NCI-H69 (cell line): Measurements from ENCODE around the gene LSM10.

Source experiments
- DNase-seq: peaks from one replicate; lab custom pipeline; 2025; lab: John Stamatoyannopoulos, UW

Gene LSM10

GRCh38 chr1:36397378-36398230 is at the start of gene LSM10:
Gene LSM10 (minus strand): TSS chr1:36397908. CDS start chr1:36394129, 3,779 bp downstream.
- DNase-seq: peak; percentile 92

GRCh38 chr1:36447450-36447849 is 49.7 kb upstream of the LSM10 start:
- DNase-seq: no peak

DNA sequence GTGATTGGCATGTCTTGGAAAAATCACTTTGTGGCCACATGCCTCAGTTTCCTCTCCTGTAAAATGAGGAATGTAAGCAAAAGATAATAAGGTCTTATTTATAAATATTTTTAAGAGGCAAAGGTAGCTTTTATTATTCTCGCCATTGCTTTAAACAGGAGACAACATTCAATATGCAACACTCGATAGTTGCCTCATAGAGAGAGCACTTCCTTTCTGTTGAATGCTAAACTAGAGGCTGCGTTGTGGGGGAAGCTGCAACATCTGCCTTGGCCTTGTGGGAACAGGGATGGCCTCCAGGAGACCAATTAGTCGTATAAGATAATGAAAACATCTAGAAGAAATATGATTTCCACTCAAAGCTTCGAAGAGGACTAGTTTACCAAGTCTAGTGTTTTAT is 49.0 kb upstream of the LSM10 start:
- DNase-seq: peak; percentile 18

DNA sequence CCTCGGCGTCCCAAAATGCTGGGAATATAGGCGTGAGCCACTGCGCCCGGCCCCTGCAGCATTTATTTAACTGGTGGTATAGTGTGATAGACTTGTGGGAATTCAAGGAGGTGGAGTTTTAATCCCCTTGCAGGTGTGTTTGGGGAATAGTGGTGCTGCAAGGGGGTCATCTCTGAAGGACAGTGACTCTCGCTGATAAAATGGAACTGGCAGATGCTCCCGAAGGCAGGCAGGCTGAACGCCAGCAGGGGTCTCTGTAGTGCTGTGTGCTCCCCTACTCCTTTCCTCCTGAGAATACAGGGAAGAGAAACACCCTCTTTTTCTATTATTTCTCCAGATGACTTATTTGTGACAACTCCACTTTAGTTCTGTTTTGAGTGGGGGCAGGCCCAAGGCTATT is 48.6 kb upstream of the LSM10 start:
- peak; percentile 55 for DNase-seq

DNA sequence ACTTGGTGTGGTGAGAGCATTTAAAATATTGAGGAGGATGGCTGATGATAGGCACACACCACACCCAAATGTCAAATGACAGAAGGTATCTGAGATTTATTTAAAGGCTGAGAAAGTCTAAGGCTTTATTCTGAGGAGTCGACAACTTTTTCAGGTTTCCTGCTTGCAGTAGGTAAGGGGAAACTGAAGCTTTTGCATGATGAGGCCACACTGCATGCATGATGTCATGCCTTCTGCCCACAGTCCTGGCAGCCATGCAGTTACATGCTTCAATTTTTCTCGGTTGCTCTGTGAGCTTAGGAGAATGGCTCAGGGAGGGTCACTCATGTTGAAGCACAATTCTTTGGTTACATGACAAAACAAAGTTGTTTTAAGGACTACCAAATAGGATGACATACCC is 45.6 kb upstream of the LSM10 start:
- DNase-seq: no peak

DNA sequence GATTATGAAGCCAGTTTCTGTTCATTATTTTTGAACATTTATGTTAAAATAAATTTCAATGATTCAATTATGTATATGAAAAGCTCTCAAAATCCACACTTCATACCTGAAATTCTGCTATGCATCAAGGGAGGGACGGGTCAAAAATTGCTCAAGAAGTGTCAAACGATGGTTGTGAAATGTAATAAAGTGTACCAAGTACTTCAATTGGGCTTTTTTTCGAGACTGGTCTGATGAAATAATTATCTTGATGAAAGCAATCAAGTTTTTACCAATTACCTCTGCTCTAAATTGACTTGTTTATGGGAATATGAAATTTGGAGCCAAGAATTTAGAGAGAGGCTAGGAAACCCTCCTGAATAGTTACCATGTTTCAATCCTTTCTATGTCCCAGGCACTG is 44.6 kb upstream of the LSM10 start:
- DNase-seq: no peak

DNA sequence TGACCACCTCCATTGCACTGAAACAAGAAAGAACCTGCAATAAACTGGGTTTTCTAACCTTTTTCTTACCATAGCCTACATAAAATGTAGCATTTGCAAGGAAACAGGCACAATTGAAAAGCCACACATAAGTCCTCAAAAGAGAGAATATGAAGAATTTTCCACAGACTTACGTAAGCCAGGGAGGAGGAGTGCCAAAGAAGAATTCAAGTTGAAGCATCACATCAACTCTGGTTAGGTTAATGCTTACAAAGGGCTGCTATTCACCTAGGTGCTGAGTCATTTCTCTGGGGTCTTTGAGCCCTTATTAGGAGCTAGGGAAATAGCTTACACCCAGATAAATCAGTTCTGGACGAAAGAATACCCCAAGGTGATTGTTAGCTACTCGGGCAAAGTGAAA is 42.9 kb upstream of the LSM10 start:
- no peak for DNase-seq

GRCh38 chr1:36440044-36440443 is 42.3 kb upstream of the LSM10 start:
- DNase-seq: no peak

DNA sequence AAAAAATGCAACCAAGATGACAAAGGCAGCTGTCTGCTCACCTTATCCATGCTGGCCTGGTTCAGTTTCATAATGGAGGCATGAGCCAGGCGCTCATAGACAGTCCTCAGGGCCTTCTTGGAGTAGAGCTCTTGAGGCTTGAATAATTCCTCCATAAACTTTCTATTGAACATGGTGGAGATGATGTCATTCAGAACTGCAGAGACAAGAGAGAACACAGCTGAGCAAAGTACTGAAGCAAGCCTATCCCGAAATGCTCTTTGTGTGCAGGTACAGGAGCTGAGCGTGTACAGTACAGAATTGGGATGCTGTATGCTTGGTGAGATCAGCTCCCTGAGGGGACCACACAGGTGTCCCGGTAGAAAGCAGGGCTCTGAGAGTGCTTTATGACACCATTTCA is 41.0 kb upstream of the LSM10 start:
- DNase-seq: no peak

GRCh38 chr1:36436821-36437220 is 39.1 kb upstream of the LSM10 start:
- no peak for DNase-seq

- DNase-seq: no peak
Observed at GRCh38 chr1:36433102-36433501, 35.4 kb upstream of the LSM10 start.

DNA sequence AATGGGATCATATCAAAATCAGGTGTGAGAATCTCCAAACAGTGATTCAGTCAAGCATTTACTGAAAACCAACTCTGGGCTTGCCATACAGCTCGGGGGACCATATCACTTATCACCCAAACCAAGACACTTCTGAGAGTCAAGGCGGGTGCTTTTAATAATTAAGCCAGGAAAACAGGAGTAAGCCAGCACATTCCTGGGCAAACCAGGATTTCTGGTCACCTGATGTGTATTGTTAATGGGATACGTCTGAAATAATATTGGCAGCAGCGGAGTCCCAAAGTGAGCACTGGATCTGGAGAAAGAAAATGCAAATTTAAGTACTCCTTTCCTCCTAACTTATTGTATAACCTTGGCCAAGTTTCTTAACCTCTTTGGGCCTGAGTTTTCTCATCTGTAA is 34.9 kb upstream of the LSM10 start:
- no peak for DNase-seq

GRCh38 chr1:36425791-36426190 is 28.1 kb upstream of the LSM10 start:
- no peak for DNase-seq

DNA sequence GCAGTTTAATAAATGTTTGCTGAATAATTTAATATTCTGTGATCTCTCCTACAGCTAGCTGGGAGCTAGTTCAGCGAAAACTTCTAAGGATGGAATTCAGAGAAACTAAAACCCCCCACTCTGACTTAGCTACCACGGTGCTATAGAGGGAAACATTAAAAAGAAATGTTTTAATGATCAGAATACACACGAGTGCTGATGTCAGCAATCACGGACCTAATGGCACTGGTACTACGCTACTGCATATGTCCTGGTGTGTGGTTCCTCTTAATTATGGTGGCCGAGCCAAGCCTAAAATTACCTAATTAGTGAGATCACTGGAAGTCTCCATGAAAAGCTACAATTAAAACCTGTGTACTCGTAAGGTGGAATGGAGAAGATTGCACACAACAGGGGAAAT is 23.9 kb upstream of the LSM10 start:
- peak; percentile 72 for DNase-seq

GRCh38 chr1:36420836-36421317 is 23.2 kb upstream of the LSM10 start:
- DNase-seq: peak; percentile 75

DNA sequence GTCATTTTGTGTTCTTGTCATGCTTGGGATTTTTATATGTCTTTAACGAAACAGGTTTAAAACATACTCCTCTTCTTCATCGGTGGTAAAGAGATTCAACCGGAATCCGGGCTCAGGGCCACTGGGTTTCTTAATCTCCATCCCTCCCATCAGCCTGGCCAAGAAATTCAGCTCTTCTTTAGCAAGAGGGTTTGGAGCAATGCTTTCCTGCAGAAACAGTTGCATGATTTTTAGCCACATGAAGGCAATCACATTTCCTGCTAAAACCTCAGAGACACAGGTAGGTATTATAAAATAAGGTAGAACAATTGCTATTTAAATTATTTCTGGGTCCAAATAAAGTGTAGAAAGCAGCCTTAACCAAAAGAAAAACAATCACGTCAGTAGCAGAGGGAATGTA is 22.7 kb upstream of the LSM10 start:
- no peak for DNase-seq

- no peak for DNase-seq
Observed at GRCh38 chr1:36419569-36419968, 21.9 kb upstream of the LSM10 start.

DNA sequence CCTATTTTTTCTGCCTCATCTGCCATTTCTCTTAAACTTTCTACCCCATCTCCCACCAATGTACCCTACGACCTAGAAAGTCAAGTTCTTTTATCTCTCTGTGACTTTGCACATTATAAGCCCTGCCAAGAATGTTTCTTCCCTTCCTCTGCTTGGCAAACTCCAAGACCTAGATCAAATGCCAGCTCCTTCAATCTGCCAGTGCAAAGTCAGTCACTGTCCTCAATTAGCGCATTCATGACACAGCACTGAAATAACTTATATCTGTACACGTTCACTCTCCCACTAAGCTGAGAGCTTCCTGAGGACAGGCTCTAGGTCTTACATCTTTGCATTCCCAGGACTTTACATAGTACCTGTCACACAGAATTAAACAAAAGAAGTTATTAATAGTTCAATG is 21.4 kb upstream of the LSM10 start:
- DNase-seq: no peak

DNA sequence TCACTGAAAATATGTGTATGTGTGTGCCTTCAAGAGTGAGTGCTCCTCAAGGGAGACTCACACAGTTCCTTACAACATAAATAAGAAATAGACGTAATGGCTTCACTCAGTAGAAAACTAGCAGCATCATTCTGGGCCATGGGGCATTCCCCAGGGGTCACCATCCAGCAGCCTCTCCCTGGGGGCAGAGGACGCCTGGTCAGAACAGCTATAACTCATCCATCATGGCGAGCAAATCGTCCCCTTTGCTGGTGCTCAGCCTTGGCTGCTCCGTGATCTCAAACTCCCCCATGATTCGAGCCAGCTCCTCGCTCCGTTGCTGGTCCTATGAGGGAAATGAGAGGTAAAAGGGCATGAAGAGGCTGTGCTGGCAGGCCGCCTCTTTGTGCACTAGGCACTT is 20.2 kb upstream of the LSM10 start:
- no peak for DNase-seq

GRCh38 chr1:36415661-36416326 is 18.1 kb upstream of the LSM10 start:
- DNase-seq: no peak

DNA sequence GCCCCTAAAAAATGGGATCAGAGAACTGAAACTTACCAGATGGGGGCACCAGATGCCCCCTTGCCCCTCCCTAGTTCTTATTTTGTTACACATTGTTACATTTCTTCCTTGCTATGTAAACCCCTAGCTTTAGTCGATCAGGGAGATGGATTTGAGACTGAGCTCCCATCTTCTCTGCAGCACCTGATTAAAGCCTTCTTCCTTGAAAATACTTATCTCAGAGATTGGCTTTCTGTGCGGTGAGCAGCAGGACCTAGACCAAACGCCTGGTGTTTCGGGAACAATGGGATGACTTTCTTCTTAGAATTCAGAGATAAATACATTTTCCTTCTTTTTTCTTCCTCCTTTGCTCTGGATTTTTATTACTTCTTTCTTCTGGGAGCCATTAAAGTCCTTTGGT is 16.7 kb upstream of the LSM10 start:
- no peak for DNase-seq

DNA sequence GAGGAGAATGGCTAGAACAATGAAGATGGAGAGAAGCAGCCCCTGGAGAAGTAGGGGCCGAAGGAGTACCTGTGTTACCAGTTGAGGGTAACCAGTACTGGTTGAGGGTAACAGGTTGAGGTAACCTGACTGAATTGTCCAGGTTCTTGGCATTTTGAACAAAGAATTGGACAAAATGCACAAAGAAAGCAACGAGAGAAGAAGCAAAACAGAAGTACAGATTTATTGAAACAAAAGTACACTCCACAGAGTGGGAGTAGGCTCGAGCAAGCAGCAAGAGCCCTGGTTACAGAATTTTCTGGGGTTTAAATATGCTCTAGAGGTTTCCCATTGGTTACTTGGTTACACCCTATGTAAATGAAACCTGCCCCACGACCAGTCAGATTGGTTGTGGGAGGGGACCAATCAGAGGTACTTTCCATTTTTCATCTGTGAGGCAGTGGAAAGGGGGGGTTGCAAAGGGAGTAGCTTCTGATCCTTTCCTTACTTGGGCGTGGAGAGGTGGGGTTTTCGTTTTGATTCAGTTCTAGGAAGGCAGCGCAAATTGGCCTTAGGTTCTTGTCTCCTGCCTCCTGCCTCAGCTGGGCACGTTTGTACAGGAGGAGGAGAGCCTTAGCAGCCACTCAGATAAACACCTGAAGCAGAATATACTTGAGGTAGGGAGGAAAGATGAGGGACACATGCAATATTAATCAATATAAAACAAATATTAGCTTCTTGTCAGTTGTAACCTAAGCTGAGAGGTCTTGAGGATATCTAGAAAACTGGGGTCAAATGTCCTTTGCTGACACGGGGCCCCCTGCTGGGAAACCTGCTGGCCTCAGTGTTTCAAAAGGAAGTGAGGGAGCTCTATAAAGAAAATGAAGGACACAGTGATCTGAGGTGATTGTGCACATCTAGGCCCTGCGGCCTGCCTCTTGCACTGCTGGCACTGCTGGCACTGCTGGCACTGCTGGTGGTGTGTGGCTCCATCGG is 14.3 kb upstream of the LSM10 start:
- DNase-seq: peak; percentile 60
